OCI-LY7 (cell line): ENCODE results near the gene CDY2B. TPM values are rescaled to one million over a fixed set of nuclear protein-coding genes. Genes with fewer than 3 reads are reported as not detected.
"Not testable (repeated sequence)": the region's sequence is repeated elsewhere in the genome, so short reads cannot be mapped to it uniquely, and the experiment has no call there.

ENCODE experiments used
- Bru-seq: library from RNA; stranded (reverse); fragments of 400-500 nt; gene quantifications from one replicate; lab custom pipeline; 2021; lab: Mats Ljungman, UMichigan
- BruChase-seq, 2 experiments: library from RNA; stranded (reverse); fragments of 400-500 nt; gene quantifications; one replicate each; lab custom pipeline; 2021; lab: Mats Ljungman, UMichigan
- BruUV-seq: library from RNA; stranded (reverse); fragments of 400-500 nt; replicated peaks from 2 replicates; lab custom pipeline; 2021; lab: Mats Ljungman, UMichigan
- CTCF ChIA-PET: fragments of 300-600 bp; sonication (Branson Sonifier 250); formaldehyde crosslinking; loops from one replicate; lab custom pipeline; 2022; ENCODE audit warnings: antibody characterized with exemption; ENCODE audit not compliant: unreplicated experiment; lab: Charles Lee
- POLR2A ChIA-PET: fragments of 300-600 bp; sonication (Branson Sonifier 250); formaldehyde crosslinking; loops from one replicate; lab custom pipeline; 2022; ENCODE audit warnings: antibody characterized with exemption; lab: Charles Lee
- DNase-seq: peaks from one replicate; pipeline ENCODE4 v3.0.0-alpha.2; 2015; ENCODE audit warnings: low spot score
- H2AFZ ChIP-seq: fragments of 200-600 bp; sonication (generic), shearing (Covaris generic); 2 replicates; pipeline ENCODE4 v1.6.1; 2014; ENCODE audit warnings: mild to moderate bottlenecking, antibody characterized with exemption, low read length, moderate library complexity
- H3K27ac ChIP-seq: fragments of 200-600 bp; sonication (generic); 2 replicates; pipeline ENCODE4 v1.5.1; 2014; ENCODE audit warnings: mixed run types, low read depth, mild to moderate bottlenecking, moderate library complexity, low read length, inconsistent platforms; ENCODE audit not compliant: poor library complexity, severe bottlenecking
- H3K36me3 ChIP-seq: fragments of 200-600 bp; sonication (generic); 2 replicates; pipeline ENCODE4 v1.6.1; 2014; ENCODE audit warnings: mild to moderate bottlenecking, antibody characterized with exemption, low read length, moderate library complexity, mixed read lengths; ENCODE audit not compliant: insufficient read depth
- H3K4me1 ChIP-seq: fragments of 200-600 bp; sonication (generic); 2 replicates; pipeline ENCODE4 v1.5.1; 2014; ENCODE audit warnings: mild to moderate bottlenecking, low read length; ENCODE audit not compliant: insufficient read depth, poor library complexity, severe bottlenecking
- H3K4me2 ChIP-seq: fragments of 200-600 bp; sonication (generic); 2 replicates; pipeline ENCODE4 v1.6.1; 2014; ENCODE audit warnings: mild to moderate bottlenecking, low read length
- H3K4me3 ChIP-seq: fragments of 200-600 bp; sonication (generic); 2 replicates; pipeline ENCODE4 v1.5.1; 2014; ENCODE audit warnings: mild to moderate bottlenecking, low read depth, low read length; ENCODE audit not compliant: poor library complexity, severe bottlenecking
- H3K79me2 ChIP-seq: fragments of 200-600 bp; sonication (generic); 2 replicates; pipeline ENCODE4 v1.6.1; 2016; ENCODE audit warnings: low read depth, mild to moderate bottlenecking, low read length, moderate library complexity, mixed read lengths; ENCODE audit not compliant: insufficient read depth
- H3K9me2 ChIP-seq: fragments of 200-600 bp; sonication (generic); 2 replicates; pipeline ENCODE4 v1.6.1; 2016; ENCODE audit warnings: mild to moderate bottlenecking, low read length, mixed read lengths; ENCODE audit not compliant: insufficient read depth
- H3K9me3 ChIP-seq: fragments of 200-600 bp; sonication (generic); 2 replicates; pipeline ENCODE4 v1.6.1; 2014; ENCODE audit warnings: mild to moderate bottlenecking, mixed run types, low read length, mixed read lengths
- H4K20me1 ChIP-seq: fragments of 200-600 bp; sonication (generic); 2 replicates; pipeline ENCODE4 v1.6.1; 2014; ENCODE audit warnings: mild to moderate bottlenecking, antibody characterized with exemption, low read length, moderate library complexity, mixed read lengths; ENCODE audit not compliant: insufficient read depth
- intact Hi-C: fragments of 100-400 bp; cut with micrococcal nuclease; formaldehyde crosslinking; loops from one replicate; pipeline ENCODE4 v1.10.0; 2022; ENCODE audit not compliant: unreplicated experiment
- long read RNA-seq: library from polyadenylated mRNA; stranded (forward); transcript quantifications from one replicate; pipeline ENCODE4 v2.0.0, GENCODE V29; 2022
- total RNA-seq, 2 experiments: library from RNA; depleted of rRNA in 1 of 2; stranded (reverse); fragments of >200 nt in 1 of 2; shearing (Covaris generic) in 1 of 2; gene quantifications; 2 replicates each; pipeline ENCODE4 v1.2.3, GENCODE V29; 2014 to 2022

The CDY2B gene
- not detected in 2 replicates for total RNA-seq (2014; rRNA removed; shearing (Covaris generic))
- not detected in 2 replicates for total RNA-seq (2022)
- Bru-seq, nascent RNA, result not detected
- not detected for BruChase-seq, experiment 1, labeled RNA remaining after a 6-hour chase
- BruChase-seq, experiment 2, labeled RNA remaining after a 2-hour chase, result not detected
- long read RNA-seq, result 0 reads

- H3K36me3 ChIP-seq, H3K9me2 ChIP-seq, H3K4me1 ChIP-seq, H2AFZ ChIP-seq, H3K4me2 ChIP-seq, H3K4me3 ChIP-seq, DNase-seq, CTCF ChIA-PET, BruUV-seq, H3K79me2 ChIP-seq, POLR2A ChIA-PET, H4K20me1 ChIP-seq, H3K27ac ChIP-seq, H3K9me3 ChIP-seq, intact Hi-C loops: not testable (repeated sequence)
Observed at GRCh38 chrY:17880120-17880519, at the start of gene CDY2B. CDY2B (minus strand) TSS chrY:17880220; CDS start chrY:17879892, 328 bp downstream.

GRCh38 chrY:17908009-17908408, 28.0 kb upstream of the CDY2B start:
- BruUV-seq, intact Hi-C loops, H3K79me2 ChIP-seq, H3K9me2 ChIP-seq, H3K4me3 ChIP-seq, H3K4me1 ChIP-seq, H3K4me2 ChIP-seq, H2AFZ ChIP-seq, H3K9me3 ChIP-seq, H3K27ac ChIP-seq, POLR2A ChIA-PET, H4K20me1 ChIP-seq, H3K36me3 ChIP-seq, CTCF ChIA-PET, DNase-seq: not testable (repeated sequence)

GRCh38 chrY:17907351-17907750, 27.3 kb upstream of the CDY2B start:
- BruUV-seq, H3K9me2 ChIP-seq, H3K4me3 ChIP-seq, DNase-seq, CTCF ChIA-PET, H3K79me2 ChIP-seq, H4K20me1 ChIP-seq, intact Hi-C loops, H3K4me1 ChIP-seq, POLR2A ChIA-PET, H3K27ac ChIP-seq, H3K36me3 ChIP-seq, H3K9me3 ChIP-seq, H2AFZ ChIP-seq, H3K4me2 ChIP-seq: not testable (repeated sequence)

GRCh38 chrY:17881697-17882096, 1.7 kb upstream of the CDY2B start:
- H4K20me1 ChIP-seq, H3K27ac ChIP-seq, H3K36me3 ChIP-seq, H3K4me3 ChIP-seq, H3K79me2 ChIP-seq, DNase-seq, BruUV-seq, H3K9me3 ChIP-seq, H2AFZ ChIP-seq, H3K4me2 ChIP-seq, CTCF ChIA-PET, intact Hi-C loops, H3K4me1 ChIP-seq, H3K9me2 ChIP-seq, POLR2A ChIA-PET: not testable (repeated sequence)

- H3K36me3 ChIP-seq, H3K9me3 ChIP-seq, intact Hi-C loops, H2AFZ ChIP-seq, H3K27ac ChIP-seq, H3K79me2 ChIP-seq, H3K4me2 ChIP-seq, H3K9me2 ChIP-seq, BruUV-seq, H3K4me1 ChIP-seq, DNase-seq, H3K4me3 ChIP-seq, H4K20me1 ChIP-seq, CTCF ChIA-PET, POLR2A ChIA-PET: not testable (repeated sequence)
Observed at GRCh38 chrY:17876767-17877166, 3.3 kb downstream of the CDY2B start.

- H3K4me1 ChIP-seq, H3K4me3 ChIP-seq, H3K9me3 ChIP-seq, H3K9me2 ChIP-seq, DNase-seq, H3K36me3 ChIP-seq, CTCF ChIA-PET, H3K4me2 ChIP-seq, BruUV-seq, POLR2A ChIA-PET, H4K20me1 ChIP-seq, intact Hi-C loops, H3K79me2 ChIP-seq, H3K27ac ChIP-seq, H2AFZ ChIP-seq: not testable (repeated sequence)
Observed at GRCh38 chrY:17875401-17875800, 4.6 kb downstream of the CDY2B start.
